Mammary epithelial cell (primary cell): ENCODE measurements around the gene ZNF529.

Experiments
- EZH2 ChIP-seq: IDR thresholded peaks from 2 replicates; pipeline ENCODE4 v1.6.1; 2012; ENCODE audit warnings: low read length, inconsistent platforms, borderline replicate concordance
- TF ChIP-seq, protein P1 (sequence below), 2 donors: IDR thresholded peaks in 1 of 2; conservative IDR thresholded peaks in 1 of 2; 2 replicates each; pipeline ENCODE4 v1.5.1; 2011 to 2012; ENCODE audit warnings: inconsistent platforms in 2 of 2, low read length in 2 of 2, mild to moderate bottlenecking in 2 of 2, control low read depth in 1 of 2, low read depth in 1 of 2; ENCODE audit not compliant: insufficient read depth in 1 of 2; ENCODE audit errors: extremely low read depth in 1 of 2

DNA sequence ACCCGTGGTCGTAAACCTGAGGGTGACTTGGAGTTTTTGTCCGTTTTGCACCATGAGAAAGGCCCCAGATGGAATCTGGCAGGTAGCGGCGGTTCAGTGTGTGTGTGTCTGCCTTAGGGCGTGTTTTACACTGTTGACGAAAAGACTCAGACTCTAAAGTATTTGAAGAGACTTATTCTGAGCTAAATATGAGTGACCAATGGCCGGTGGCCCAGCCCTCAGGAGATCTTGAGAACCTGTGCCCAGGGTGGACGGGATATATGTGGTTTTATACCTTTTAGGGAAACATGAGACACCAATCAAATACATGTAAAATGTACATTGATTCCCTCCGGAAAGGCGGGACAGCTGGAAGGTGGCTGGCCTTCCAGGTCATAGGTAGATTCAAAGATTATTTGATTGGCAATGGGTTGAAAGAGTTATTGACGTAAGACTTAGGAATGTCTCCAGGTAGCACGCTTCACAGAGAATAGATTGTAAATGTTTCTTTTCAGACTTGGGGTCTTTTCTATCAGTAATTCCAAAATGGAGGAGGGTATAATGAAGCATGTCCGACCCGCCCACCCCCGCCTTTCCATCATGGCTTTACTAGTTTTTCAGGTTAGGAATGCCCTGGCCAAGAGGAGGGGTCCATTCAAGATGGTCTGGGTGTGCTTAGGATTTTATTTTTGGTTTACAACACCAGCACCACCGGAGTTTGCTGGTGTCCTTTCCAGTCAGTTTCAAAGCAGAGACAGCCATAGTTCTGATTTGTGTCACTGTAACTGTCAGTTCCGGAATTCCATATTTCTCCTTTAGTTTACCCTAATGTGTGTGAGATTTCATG lies 1.0 kb upstream of the ZNF529 start:
- TF ChIP-seq, protein P1, sequence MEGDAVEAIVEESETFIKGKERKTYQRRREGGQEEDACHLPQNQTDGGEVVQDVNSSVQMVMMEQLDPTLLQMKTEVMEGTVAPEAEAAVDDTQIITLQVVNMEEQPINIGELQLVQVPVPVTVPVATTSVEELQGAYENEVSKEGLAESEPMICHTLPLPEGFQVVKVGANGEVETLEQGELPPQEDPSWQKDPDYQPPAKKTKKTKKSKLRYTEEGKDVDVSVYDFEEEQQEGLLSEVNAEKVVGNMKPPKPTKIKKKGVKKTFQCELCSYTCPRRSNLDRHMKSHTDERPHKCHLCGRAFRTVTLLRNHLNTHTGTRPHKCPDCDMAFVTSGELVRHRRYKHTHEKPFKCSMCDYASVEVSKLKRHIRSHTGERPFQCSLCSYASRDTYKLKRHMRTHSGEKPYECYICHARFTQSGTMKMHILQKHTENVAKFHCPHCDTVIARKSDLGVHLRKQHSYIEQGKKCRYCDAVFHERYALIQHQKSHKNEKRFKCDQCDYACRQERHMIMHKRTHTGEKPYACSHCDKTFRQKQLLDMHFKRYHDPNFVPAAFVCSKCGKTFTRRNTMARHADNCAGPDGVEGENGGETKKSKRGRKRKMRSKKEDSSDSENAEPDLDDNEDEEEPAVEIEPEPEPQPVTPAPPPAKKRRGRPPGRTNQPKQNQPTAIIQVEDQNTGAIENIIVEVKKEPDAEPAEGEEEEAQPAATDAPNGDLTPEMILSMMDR (conservative IDR thresholded peaks at IDR 0.05 in 1 of 2, IDR thresholded peaks at IDR 0.05 in 1 of 2; ENCODE audit: extremely low read depth in 1 of 2, insufficient read depth in 1 of 2, low read depth in 1 of 2, low read length in 2 of 2), result no peak
- TF ChIP-seq EZH2, result no peak
